HG02610 (cell line): ENCODE measurements around the gene PLD2.
"Not testable (repeated sequence)": the region's sequence is repeated elsewhere in the genome, so short reads cannot be mapped to it uniquely, and the experiment has no call there.

Experiments used
- ATAC-seq: cut with Tn5 transposase; IDR thresholded peaks from one replicate; pipeline ENCODE4 v1.9.1; 2021; ENCODE audit warnings: mild to moderate bottlenecking, moderate library complexity; ENCODE audit not compliant: unreplicated experiment

The PLD2 gene

GRCh38 chr17:4853208-4853671 lies 46.3 kb downstream of the PLD2 start:
- ATAC-seq: no peak

GRCh38 chr17:4854111-4854681 lies 47.2 kb downstream of the PLD2 start:
- ATAC-seq: no peak

- no peak for ATAC-seq
These were observed 49.5 kb downstream of the PLD2 start for GRCh38 chr17:4856271-4856936.

GRCh38 chr17:4856937-4857314 lies 50.0 kb downstream of the PLD2 start:
- no peak for ATAC-seq

GRCh38 chr17:4857347-4857746 lies 50.4 kb downstream of the PLD2 start:
- not testable (repeated sequence) for ATAC-seq

GRCh38 chr17:4858068-4858881 lies 51.3 kb downstream of the PLD2 start:
- ATAC-seq: no peak

- no peak for ATAC-seq
These were observed 51.9 kb downstream of the PLD2 start for GRCh38 chr17:4858882-4859260.

GRCh38 chr17:4859816-4860625 lies 53.1 kb downstream of the PLD2 start:
- ATAC-seq: no peak

- ATAC-seq: no peak
These were observed 53.7 kb downstream of the PLD2 start for GRCh38 chr17:4860651-4861050.

- ATAC-seq: no peak
These were observed 54.1 kb downstream of the PLD2 start for GRCh38 chr17:4861052-4861451.

- ATAC-seq: no peak
These were observed 55.8 kb downstream of the PLD2 start for GRCh38 chr17:4862720-4863119.

GRCh38 chr17:4863321-4863720 lies 56.4 kb downstream of the PLD2 start:
- no peak for ATAC-seq

- not testable (repeated sequence) for ATAC-seq
These were observed 60.6 kb downstream of the PLD2 start for GRCh38 chr17:4867535-4867934.

GRCh38 chr17:4869058-4869998 lies 62.4 kb downstream of the PLD2 start:
- not testable (repeated sequence) for ATAC-seq

- no peak for ATAC-seq
These were observed 63.9 kb downstream of the PLD2 start for GRCh38 chr17:4870855-4871254.

- ATAC-seq: no peak
These were observed 65.8 kb downstream of the PLD2 start for GRCh38 chr17:4872786-4873185.
